ENCODE results near the gene HPCAL1.
A peak's percentile ranks its signal among the peaks of the same experiment; 100 is the strongest.

Gene HPCAL1

DNA sequence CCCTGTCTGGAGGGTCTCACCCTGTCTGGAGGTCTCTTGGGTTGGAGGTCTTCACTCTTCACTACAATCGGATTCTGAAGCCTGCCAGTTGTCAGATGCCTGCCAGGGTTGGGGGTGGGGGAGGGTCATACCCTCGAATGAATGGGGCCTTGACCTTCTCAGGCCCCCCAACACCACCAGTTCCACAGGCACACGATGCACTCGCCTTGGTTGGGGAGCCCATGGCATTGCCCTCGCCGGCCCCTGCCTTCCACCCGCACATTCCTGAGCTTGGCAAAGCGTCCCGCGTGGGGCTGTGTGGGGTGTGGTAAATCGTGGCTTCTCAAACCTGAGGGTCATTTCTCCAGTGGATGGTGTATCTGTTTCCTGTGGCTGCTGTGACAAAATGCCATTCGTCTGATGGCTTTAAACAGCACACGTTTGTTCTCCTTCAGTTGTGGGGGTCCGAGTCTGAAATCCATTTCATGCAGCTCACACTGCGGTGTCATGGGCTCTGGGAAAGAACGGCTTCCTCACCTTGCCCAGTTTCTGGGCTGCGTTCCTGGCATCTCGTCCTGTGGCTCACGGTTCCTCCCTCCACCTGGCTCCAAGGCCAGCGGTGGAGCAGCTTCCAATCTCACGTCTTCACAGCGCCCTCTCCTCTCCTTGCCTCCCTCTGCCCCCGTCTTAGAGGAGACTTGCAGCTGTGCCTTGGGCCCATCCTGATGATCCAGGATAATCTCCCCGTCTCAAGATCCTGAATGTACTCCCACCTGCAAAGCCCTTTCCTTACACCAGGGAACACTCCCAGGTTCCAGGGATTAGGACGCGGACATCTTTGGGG is 38.0 kb upstream of the HPCAL1 start:
- no peak overlapping the region for H3K4me3 ChIP-seq (replicated peaks in 1 of 2; ENCODE audit: low read depth in 2 of 2, low read length in 2 of 2)
- DNase-seq (ENCODE audit: low read depth in 2 of 2) = no peak
- TF ChIP-seq, protein P1, sequence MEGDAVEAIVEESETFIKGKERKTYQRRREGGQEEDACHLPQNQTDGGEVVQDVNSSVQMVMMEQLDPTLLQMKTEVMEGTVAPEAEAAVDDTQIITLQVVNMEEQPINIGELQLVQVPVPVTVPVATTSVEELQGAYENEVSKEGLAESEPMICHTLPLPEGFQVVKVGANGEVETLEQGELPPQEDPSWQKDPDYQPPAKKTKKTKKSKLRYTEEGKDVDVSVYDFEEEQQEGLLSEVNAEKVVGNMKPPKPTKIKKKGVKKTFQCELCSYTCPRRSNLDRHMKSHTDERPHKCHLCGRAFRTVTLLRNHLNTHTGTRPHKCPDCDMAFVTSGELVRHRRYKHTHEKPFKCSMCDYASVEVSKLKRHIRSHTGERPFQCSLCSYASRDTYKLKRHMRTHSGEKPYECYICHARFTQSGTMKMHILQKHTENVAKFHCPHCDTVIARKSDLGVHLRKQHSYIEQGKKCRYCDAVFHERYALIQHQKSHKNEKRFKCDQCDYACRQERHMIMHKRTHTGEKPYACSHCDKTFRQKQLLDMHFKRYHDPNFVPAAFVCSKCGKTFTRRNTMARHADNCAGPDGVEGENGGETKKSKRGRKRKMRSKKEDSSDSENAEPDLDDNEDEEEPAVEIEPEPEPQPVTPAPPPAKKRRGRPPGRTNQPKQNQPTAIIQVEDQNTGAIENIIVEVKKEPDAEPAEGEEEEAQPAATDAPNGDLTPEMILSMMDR (IDR thresholded peaks at IDR 0.05; ENCODE audit: low read depth, low read length) = no peak

DNA sequence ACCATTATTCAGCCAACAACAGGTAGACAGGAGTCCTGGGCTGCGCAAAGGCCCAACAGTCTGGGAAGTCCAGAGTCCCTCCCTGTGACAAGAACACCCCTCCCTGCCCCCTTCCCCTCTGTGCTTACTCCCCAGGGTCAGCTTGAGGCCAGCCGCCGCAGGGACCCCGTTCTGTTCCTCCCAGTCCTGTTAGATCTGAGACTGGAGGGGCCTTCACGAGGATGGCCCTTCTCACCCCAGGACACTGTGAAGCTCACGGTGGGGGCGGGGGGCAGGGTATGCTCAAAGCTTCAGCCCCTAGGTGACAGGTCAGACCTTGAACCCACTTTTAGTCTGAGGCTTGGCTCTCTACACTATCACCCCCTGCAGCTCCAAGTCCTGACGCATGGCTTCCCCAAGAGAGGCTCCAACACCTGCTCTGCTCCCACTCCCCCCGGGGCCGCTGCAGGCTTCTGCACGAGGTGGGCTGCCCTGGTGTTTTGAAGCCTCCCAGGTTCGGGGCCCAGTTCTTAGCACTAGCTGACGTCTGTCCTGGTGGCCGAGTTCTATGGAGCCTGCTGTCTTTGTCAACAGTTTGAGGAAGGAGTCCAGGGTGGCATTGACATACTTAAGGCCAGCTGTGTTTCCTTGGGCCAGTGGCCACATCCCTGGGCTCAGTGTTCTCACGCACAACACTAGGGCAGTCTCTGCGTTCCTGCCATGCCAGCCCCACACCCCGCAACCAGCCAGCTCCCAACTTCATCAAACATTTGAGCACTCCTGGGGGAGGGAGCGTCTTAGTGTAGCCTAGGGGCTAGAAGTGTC is 37.2 kb upstream of the HPCAL1 start:
- no peak overlapping the region for H3K4me3 ChIP-seq (replicated peaks in 1 of 2; ENCODE audit: low read depth in 2 of 2, low read length in 2 of 2)
- DNase-seq (ENCODE audit: low read depth in 2 of 2) = no peak
- TF ChIP-seq, protein P1 (IDR thresholded peaks at IDR 0.05; ENCODE audit: low read depth, low read length) = no peak

DNA sequence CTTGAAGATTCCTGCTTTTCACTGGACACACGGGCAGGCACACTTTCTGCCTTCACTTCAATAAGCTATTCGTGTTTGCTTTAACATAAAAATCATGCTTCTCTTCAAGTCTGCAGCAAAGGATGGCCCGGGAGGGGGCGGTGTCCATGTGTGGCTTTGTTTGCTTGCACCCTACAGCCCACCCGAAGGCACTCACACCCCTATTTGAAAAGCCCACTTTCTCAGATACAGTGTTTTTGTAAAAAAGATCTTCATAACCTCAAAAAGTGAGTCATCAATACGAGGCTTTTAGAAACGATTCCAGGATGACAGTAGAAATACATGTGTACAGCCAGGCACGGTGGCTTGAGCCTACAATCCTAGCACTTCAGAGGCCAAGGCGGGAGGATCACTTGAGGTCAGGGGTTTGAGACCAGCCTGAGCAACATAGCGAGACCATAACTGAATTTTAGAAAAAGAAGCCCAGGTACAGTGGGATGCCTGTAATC is 36.5 kb upstream of the HPCAL1 start:
- peak in 1 of 2 donors; percentile 36 for DNase-seq (ENCODE audit: low read depth in 2 of 2)
- no peak overlapping the region for H3K4me3 ChIP-seq (replicated peaks in 1 of 2; ENCODE audit: low read depth in 2 of 2, low read length in 2 of 2)
- TF ChIP-seq, protein P1 (IDR thresholded peaks at IDR 0.05; ENCODE audit: low read depth, low read length) = no peak

DNA sequence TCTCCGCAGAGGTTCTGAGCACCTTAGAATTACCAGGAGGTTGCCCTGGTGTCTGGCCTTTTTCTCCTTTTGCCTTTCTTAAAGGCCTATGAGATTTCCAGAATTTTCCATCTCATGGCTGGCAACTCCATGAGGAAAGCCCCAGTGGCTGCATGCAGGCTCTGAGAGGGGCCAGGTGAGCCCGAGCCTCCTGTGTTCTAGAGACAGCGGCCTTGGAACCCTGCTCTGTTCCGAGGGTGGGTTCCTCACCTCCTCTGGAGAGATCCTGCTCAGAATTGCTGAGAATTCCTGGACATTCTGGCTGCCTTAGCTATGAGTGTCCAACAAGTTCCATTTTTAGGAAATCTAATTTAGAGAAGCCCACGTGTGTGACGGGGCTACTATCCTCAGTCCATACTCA is 35.7 kb upstream of the HPCAL1 start:
- TF ChIP-seq, protein P1 (IDR thresholded peaks at IDR 0.05; ENCODE audit: low read depth, low read length) = no peak
- no peak overlapping the region for H3K4me3 ChIP-seq (replicated peaks in 1 of 2; ENCODE audit: low read depth in 2 of 2, low read length in 2 of 2)
- no peak for DNase-seq (ENCODE audit: low read depth in 2 of 2)

DNA sequence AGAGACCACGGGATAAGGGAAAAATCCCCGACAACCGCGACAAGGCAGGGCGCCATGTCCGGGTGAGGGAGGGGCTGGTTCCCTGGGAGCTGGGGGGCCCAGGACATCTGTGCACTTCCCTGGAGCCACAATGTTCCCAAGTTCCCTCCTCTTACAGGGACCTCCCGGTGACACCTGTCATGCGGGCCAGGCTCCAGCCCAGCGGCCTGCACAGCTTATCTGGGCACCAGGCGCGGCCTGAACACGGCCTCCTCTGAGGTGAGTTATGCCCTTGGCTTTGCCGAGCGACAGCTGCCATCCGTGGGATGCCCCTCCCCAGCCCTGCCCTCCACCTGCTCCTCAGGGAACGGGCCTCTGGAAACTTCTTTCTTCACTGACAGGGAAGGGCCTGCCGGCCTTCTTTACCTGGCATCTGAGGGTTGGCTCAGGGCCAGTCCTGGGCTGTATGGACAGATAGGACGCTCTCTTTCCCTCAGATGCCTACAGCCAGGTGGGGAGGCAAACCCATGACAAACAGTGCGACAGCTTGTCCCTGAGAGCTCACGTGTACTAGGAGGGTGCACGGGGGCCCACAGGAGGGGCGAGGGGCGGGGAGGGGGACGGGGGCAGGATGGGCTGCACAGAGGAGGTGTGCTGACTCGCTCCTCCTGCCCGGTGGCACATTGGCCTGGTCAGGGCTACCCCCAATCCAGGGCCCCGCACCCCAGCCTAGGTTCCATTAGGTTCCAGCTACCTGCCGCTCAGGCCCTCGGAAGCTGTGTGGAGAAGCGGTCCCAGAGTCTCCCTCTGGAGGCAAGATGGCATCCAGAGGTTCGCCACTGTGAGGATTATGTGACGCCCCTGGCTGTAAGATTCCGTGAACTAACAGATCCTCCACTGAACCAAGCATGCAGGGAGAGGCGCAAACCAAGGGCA is 34.9 kb upstream of the HPCAL1 start:
- no peak overlapping the region for H3K4me3 ChIP-seq (replicated peaks in 1 of 2; ENCODE audit: low read depth in 2 of 2, low read length in 2 of 2)
- DNase-seq (ENCODE audit: low read depth in 2 of 2) = no peak
- TF ChIP-seq, protein P1 (IDR thresholded peaks at IDR 0.05; ENCODE audit: low read depth, low read length) = no peak

DNA sequence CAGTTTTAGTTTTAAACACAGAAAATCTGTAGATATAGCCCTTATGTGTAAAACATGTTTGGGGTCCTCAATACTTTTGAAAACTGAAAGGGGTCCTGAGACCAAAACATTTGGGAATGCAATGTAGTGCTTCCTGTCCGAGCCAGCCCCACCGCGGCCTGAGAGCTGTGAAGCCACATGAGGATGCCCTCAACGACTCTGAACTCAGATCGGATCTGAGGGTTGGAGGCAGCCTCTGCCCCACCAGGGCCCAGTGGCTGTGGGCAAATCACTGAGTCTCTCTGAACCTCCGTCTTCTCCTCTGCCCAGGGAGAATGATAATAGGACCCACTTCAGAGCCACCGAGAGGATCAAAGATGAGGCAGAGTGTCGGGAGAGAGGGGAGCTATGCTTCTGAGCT is 33.4 kb upstream of the HPCAL1 start:
- TF ChIP-seq, protein P1 (IDR thresholded peaks at IDR 0.05; ENCODE audit: low read depth, low read length) = no peak
- H3K4me3 ChIP-seq (replicated peaks in 1 of 2; ENCODE audit: low read depth in 2 of 2, low read length in 2 of 2) = no peak overlapping the region
- no peak for DNase-seq (ENCODE audit: low read depth in 2 of 2)
